ENCODE results near the gene CD81.

DNA sequence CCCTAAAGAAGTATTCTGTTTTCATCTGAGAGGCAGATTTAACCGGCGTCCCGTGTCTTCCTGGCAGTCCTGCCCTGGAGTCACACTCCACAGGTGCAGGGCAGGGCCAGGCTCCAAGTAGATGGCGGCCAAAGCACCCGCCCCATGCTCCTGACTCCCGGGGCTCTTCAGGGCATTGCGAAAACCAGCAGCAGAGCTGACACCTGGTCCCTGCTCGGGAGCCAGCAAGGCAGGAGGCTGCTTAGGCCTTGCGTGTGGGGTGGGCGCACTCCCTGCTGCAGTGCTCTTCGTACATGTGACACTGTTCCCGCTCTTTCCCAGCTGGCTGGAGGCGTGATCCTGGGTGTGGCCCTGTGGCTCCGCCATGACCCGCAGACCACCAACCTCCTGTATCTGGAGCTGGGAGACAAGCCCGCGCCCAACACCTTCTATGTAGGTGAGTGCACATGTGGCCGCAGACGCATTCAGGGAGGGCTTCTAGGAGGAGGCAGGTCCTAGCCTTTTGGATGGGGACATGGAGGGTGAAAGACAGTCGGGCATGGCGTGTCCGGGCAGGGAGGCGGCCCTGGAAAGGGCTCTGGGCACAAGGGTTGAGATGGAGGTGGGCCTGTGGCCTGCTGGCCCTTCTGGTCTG, 13.1 kb downstream of the CD81 start:
- TF ChIP-seq, protein P1, sequence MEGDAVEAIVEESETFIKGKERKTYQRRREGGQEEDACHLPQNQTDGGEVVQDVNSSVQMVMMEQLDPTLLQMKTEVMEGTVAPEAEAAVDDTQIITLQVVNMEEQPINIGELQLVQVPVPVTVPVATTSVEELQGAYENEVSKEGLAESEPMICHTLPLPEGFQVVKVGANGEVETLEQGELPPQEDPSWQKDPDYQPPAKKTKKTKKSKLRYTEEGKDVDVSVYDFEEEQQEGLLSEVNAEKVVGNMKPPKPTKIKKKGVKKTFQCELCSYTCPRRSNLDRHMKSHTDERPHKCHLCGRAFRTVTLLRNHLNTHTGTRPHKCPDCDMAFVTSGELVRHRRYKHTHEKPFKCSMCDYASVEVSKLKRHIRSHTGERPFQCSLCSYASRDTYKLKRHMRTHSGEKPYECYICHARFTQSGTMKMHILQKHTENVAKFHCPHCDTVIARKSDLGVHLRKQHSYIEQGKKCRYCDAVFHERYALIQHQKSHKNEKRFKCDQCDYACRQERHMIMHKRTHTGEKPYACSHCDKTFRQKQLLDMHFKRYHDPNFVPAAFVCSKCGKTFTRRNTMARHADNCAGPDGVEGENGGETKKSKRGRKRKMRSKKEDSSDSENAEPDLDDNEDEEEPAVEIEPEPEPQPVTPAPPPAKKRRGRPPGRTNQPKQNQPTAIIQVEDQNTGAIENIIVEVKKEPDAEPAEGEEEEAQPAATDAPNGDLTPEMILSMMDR (IDR thresholded peaks at IDR 0.05; ENCODE audit: low read depth, low read length): no peak
- TF ChIP-seq EZH2phosphoT487 (IDR thresholded peaks at IDR 0.05; ENCODE audit: low read depth): no peak
